GM12878 (cell line): Measurements from ENCODE around the gene CCDC27. TPM values are rescaled to one million over a fixed set of nuclear protein-coding genes. Genes with fewer than 3 reads are reported as not detected.

Experiments
- ATAC-seq: fragments of 200-7000 bp; cut with Tn5 transposase; 3 replicates; pipeline ENCODE4 v1.9.1; 2020; ENCODE audit warnings: mild to moderate bottlenecking, moderate library complexity
- BruUV-seq: library from RNA; stranded (reverse); fragments of 400-500 nt; replicated peaks from 2 replicates; lab custom pipeline; 2021; lab: Mats Ljungman, UMichigan
- CTCF ChIA-PET: fragments of 300-600 bp; sonication (Branson Sonifier 250); formaldehyde crosslinking; extraction: SDS; loops from one replicate; lab custom pipeline; 2021; ENCODE audit warnings: inconsistent platforms; lab: Yijun Ruan, JAX
- POLR2A ChIA-PET: fragments of 350-600 bp; formaldehyde crosslinking; extraction: SDS; loops from one replicate; lab custom pipeline; 2021; ENCODE audit warnings: inconsistent platforms; lab: Charles Lee
- RAD21 ChIA-PET: fragments of 300-600 bp; sonication (Branson Sonifier 250); formaldehyde crosslinking; loops from one replicate; lab custom pipeline; 2023; ENCODE audit warnings: antibody characterized with exemption; ENCODE audit not compliant: unreplicated experiment; lab: Charles Lee
- SMC1A ChIA-PET: fragments of 300-600 bp; sonication (Branson Sonifier 250); formaldehyde crosslinking; loops from one replicate; lab custom pipeline; 2023; ENCODE audit not compliant: unreplicated experiment, uncharacterized antibody; lab: Charles Lee
- DNase-seq: peaks from one replicate; pipeline ENCODE4 v3.0.0-alpha.2; 2011; ENCODE audit warnings: low read depth, low spot score
- FAIRE-seq: peaks from 3 replicates; lab custom pipeline; 2011; peaks lifted over from hg19 to GRCh38; lab: Jason Lieb, UNC
- H2AFZ ChIP-seq: 2 replicates; pipeline ENCODE4 v1.6.0; 2011; ENCODE audit warnings: low read depth, low read length, control low read depth; ENCODE audit not compliant: control insufficient read depth
- H3K27ac ChIP-seq: 2 replicates; pipeline ENCODE4 v1.5.1; 2011; ENCODE audit warnings: control low read depth; ENCODE audit not compliant: control insufficient read depth, insufficient read depth
- H3K27me3 ChIP-seq, 2 experiments: replicated peaks in 1 of 2; 2 replicates each; pipeline versions ENCODE4 v1.6.0 to v1.6.1; 2011; ENCODE audit warnings: low read length in 1 of 2; ENCODE audit not compliant: control insufficient read depth in 2 of 2, insufficient read depth in 2 of 2
- H3K36me3 ChIP-seq, 2 experiments: 2 replicates each; pipeline ENCODE4 v1.5.1; 2011; ENCODE audit warnings: low read length in 1 of 2; ENCODE audit not compliant: control insufficient read depth in 2 of 2, insufficient read depth in 2 of 2
- H3K4me1 ChIP-seq: 2 replicates; pipeline ENCODE4 v1.6.1; 2011; ENCODE audit warnings: mild to moderate bottlenecking, low read length, moderate library complexity, mixed read lengths; ENCODE audit not compliant: control insufficient read depth, insufficient read depth
- H3K4me2 ChIP-seq: 2 replicates; pipeline ENCODE4 v1.6.0; 2011; ENCODE audit warnings: control low read depth; ENCODE audit not compliant: control insufficient read depth, insufficient read depth
- H3K4me3 ChIP-seq: fragments of 200-600 bp; sonication (generic); 2 replicates; pipeline ENCODE4 v1.5.1; 2016
- H3K79me2 ChIP-seq: 2 replicates; pipeline ENCODE4 v1.6.0; 2011; ENCODE audit warnings: low read length; ENCODE audit not compliant: control insufficient read depth, insufficient read depth
- H3K9ac ChIP-seq: 2 replicates; pipeline ENCODE4 v1.8.0; 2011; ENCODE audit warnings: low read length, control low read depth, mixed read lengths; ENCODE audit not compliant: control insufficient read depth, insufficient read depth
- H3K9me3 ChIP-seq: replicated peaks from 3 replicates; pipeline ENCODE4 v1.5.1; 2011; ENCODE audit warnings: mild to moderate bottlenecking, low read length; ENCODE audit not compliant: control insufficient read depth, insufficient read depth
- H4K20me1 ChIP-seq: 2 replicates; pipeline ENCODE4 v1.6.0; 2011; ENCODE audit not compliant: control insufficient read depth, insufficient read depth
- MAX ChIP-seq: IDR thresholded peaks from 2 replicates; pipeline ENCODE4 v1.6.1; 2012; ENCODE audit warnings: low read depth, low read length, improper control_type of control experiment
- PAX5 ChIP-seq: IDR thresholded peaks from 2 replicates; pipeline ENCODE4 v1.6.1; 2011; ENCODE audit warnings: low read depth, low read length, borderline replicate concordance
- WGBS: methylation state at CpG from one replicate; pipeline ENCODE4 v1.1.6; 2016; ENCODE audit warnings: low lambda C conversion rate; ENCODE audit not compliant: insufficient replicate concordance, insufficient coverage; ENCODE audit errors: missing lambda C conversion rate; 5-methylcytosine and 5-hydroxymethylcytosine counted together
- in situ Hi-C: fragments of 300-500 bp; cut with MboI; formaldehyde crosslinking; loops from 9 replicates; pipeline ENCODE4 v1.14.3; 2018; ENCODE audit warnings: mixed read lengths
- intact Hi-C: fragments of 100-400 bp; cut with micrococcal nuclease; formaldehyde crosslinking; loops from one replicate; pipeline ENCODE4 v1.14.2; 2022; ENCODE audit not compliant: unreplicated experiment
- polyA plus RNA-seq, 11 experiments: library from polyadenylated mRNA; depleted of rRNA in 4 of 11; unstranded in 6 of 11; stranded (reverse) in 5 of 11; fragments of >200 nt; fragmentation: Nextera tagmentation in 4 of 11; fragmentation: Illumina TruSeq in 1 of 11; extraction: Ambion mirVana in 4 of 11; extraction: Trizol in 1 of 11; gene quantifications; 1 replicate in 1 of 11; 2 replicates in 10 of 11; pipeline versions ENCODE4 v1.2.1 to v1.2.3, GENCODE V29; 2011 to 2016; ENCODE audit warnings: inconsistent platforms in 2 of 11, missing spikeins in 2 of 11, low read depth in 1 of 11
- total RNA-seq, 4 experiments: library from RNA; depleted of rRNA in 3 of 4; stranded (reverse); fragments of >200 nt in 3 of 4; fragmentation: Illumina TruSeq in 1 of 4; extraction: Trizol in 1 of 4; gene quantifications; 2 replicates each; pipeline versions ENCODE4 v1.2.1 to v1.2.3, GENCODE V29; 2013 to 2021
- TF ChIP-seq, protein P1 (sequence below): fragments of 450-650 bp; IDR thresholded peaks from 2 replicates; pipeline ENCODE4 v1.6.1; 2018; ENCODE audit warnings: borderline replicate concordance, mild to moderate bottlenecking; ENCODE audit not compliant: partially characterized antibody
- TF ChIP-seq, protein P2 (sequence below): IDR thresholded peaks from 2 replicates; pipeline ENCODE4 v1.6.1; 2012; ENCODE audit warnings: low read length, inconsistent platforms

Gene CCDC27
- total and polyA plus RNA-seq, 10 of the 15 experiments (the other 5 are each of a cell fraction or from before 2014, with no cell fraction given): 0.05 TPM; not detected in 9

DNA sequence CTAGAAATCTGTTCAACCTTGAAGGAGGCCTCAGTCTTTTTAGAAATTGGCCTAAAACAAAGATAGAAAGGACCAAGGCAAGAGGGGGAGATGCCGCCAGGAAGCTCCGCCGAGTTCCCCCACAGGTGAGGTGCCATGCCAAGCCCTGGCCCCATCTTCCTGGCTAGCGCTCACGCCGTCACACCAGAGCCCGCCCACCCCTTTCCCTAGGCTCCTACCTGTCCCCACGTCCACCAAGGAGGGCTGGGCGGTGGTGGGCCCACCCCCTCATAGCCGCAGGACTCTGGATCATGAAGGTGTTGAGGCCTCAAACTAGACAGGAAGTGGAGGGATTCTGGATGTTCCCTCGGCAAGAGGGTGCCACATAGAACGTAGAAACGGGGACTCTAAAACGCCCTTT lies 15.5 kb upstream of the CCDC27 start:
- FAIRE-seq (no peak), ATAC-seq (no peak), DNase-seq (no peak)
- Histone ChIP-seq H3K4me3 (no peak overlapping the region), H2AFZ (no peak overlapping the region), H3K9me3 (no peaks in the 10 kb centered on the region), H4K20me1 (no peaks in the 10 kb centered on the region), H3K27ac (no peak overlapping the region), H3K79me2 (no peaks in the 10 kb centered on the region), H3K36me3 (peaks cover 0 to 17% of the 10 kb centered on the region in 2 experiments; a peak in 3 of 4 replicates), H3K4me2 (no peak overlapping the region), H3K9ac (no peak overlapping the region), H3K27me3 (no peaks in the 10 kb centered on the region), H3K4me1 (no peaks in the 10 kb centered on the region)
- no peak for TF ChIP-seq PAX5
- no peak for TF ChIP-seq MAX
- TF ChIP-seq, protein P1, sequence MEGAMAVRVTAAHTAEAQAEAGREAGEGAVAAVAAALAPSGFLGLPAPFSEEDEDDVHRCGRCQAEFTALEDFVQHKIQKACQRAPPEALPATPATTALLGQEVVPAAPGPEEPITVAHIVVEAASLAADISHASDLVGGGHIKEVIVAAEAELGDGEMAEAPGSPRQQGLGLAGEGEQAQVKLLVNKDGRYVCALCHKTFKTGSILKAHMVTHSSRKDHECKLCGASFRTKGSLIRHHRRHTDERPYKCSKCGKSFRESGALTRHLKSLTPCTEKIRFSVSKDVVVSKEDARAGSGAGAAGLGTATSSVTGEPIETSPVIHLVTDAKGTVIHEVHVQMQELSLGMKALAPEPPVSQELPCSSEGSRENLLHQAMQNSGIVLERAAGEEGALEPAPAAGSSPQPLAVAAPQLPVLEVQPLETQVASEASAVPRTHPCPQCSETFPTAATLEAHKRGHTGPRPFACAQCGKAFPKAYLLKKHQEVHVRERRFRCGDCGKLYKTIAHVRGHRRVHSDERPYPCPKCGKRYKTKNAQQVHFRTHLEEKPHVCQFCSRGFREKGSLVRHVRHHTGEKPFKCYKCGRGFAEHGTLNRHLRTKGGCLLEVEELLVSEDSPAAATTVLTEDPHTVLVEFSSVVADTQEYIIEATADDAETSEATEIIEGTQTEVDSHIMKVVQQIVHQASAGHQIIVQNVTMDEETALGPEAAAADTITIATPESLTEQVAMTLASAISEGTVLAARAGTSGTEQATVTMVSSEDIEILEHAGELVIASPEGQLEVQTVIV: no peak
- TF ChIP-seq, protein P2, sequence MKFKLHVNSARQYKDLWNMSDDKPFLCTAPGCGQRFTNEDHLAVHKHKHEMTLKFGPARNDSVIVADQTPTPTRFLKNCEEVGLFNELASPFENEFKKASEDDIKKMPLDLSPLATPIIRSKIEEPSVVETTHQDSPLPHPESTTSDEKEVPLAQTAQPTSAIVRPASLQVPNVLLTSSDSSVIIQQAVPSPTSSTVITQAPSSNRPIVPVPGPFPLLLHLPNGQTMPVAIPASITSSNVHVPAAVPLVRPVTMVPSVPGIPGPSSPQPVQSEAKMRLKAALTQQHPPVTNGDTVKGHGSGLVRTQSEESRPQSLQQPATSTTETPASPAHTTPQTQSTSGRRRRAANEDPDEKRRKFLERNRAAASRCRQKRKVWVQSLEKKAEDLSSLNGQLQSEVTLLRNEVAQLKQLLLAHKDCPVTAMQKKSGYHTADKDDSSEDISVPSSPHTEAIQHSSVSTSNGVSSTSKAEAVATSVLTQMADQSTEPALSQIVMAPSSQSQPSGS: no peak
- ChIA-PET CTCF (no interaction called here), POLR2A (no interaction called here), RAD21 (no interaction called here), SMC1A (no interaction called here)
- BruUV-seq: no TSS peak
- in situ Hi-C loops (no loop called here), intact Hi-C loops (no loop called here)
- WGBS: 90% methylated on average over 13 of the region's 14 CpGs
